Lung (tissue), 12 donors: ENCODE measurements around the gene SPDYC. TPM values are rescaled to one million over a fixed set of nuclear protein-coding genes. Genes with fewer than 3 reads are reported as not detected.

Source experiments
- ATAC-seq: fragments of 200-7000 bp; cut with Tn5 transposase; one replicate; pipeline ENCODE4 v1.9.1; 2020; ENCODE audit warnings: moderate number of reproducible peaks; ENCODE audit not compliant: insufficient read depth, low FRiP score
- DNase-seq, 3 donors: peaks; one replicate each; pipeline ENCODE4 v3.0.0-alpha.2; 2013 to 2017
- H3K27ac ChIP-seq, 2 donors: one replicate each; pipeline ENCODE4 v1.5.1; 2013; ENCODE audit warnings: mild to moderate bottlenecking in 2 of 2, moderate library complexity in 2 of 2, control low read depth in 1 of 2, inconsistent platforms in 1 of 2, low read depth in 1 of 2, low read length in 1 of 2
- H3K27me3 ChIP-seq, 3 donors: one replicate each; pipeline ENCODE4 v1.5.1; 2013; ENCODE audit warnings: low read length in 2 of 3; ENCODE audit not compliant: control insufficient read depth in 3 of 3, insufficient read depth in 3 of 3
- H3K36me3 ChIP-seq, 4 donors: one replicate each; pipeline ENCODE4 v1.5.1; 2013; ENCODE audit warnings: low read length in 4 of 4, mild to moderate bottlenecking in 1 of 4, moderate library complexity in 1 of 4; ENCODE audit not compliant: control insufficient read depth in 4 of 4, insufficient read depth in 4 of 4
- H3K4me1 ChIP-seq, 5 donors: one replicate each; pipeline ENCODE4 v1.5.1; 2013; ENCODE audit warnings: low read length in 5 of 5, mild to moderate bottlenecking in 2 of 5, moderate library complexity in 1 of 5; ENCODE audit not compliant: control insufficient read depth in 5 of 5, insufficient read depth in 5 of 5
- H3K4me3 ChIP-seq: one replicate; pipeline ENCODE4 v1.5.1; 2013; ENCODE audit warnings: mild to moderate bottlenecking, control low read depth, moderate library complexity
- H3K9ac ChIP-seq, 2 donors: one replicate each; pipeline ENCODE4 v1.5.1; 2013; ENCODE audit warnings: low read length in 2 of 2, control low read depth in 1 of 2; ENCODE audit not compliant: insufficient read depth in 1 of 2
- H3K9me3 ChIP-seq, 4 donors: one replicate each; pipeline ENCODE4 v1.5.1; 2013; ENCODE audit warnings: low read length in 3 of 4, mild to moderate bottlenecking in 1 of 4, moderate library complexity in 1 of 4; ENCODE audit not compliant: control insufficient read depth in 4 of 4, insufficient read depth in 3 of 4
- CTCF ChIP-seq: IDR thresholded peaks from 2 replicates; pipeline ENCODE4 v1.5.1; 2012; ENCODE audit warnings: mild to moderate bottlenecking; ENCODE audit errors: control extremely low read depth, extremely low read depth
- WGBS, 2 donors: extraction: QIAGEN DNeasy Blood & Tissue Kit; methylation state at CpG; one replicate each; pipeline ENCODE4 v1.1.7; 2013; 5-methylcytosine and 5-hydroxymethylcytosine counted together
- polyA plus RNA-seq, 2 donors: library from polyadenylated mRNA; stranded (reverse); fragments of 200-250 nt; gene quantifications; one replicate each; pipeline ENCODE4 v1.2.1, GENCODE V29; 2013
- total RNA-seq, 2 donors: library from RNA; depleted of rRNA in 1 of 2; stranded (reverse); fragments of >200 nt in 1 of 2; gene quantifications; one replicate each; pipeline ENCODE4 v1.2.1, GENCODE V29; 2014 to 2021
- donor health status: control.
- donor health status: control.
- donor health status: Bipolar disorder and iron deficiency.
- donor health status: healthy.
- donor health status: DM: yes; HTN: yes; CAD: no.

Gene SPDYC
- total and polyA plus RNA-seq, 4 donors: not detected

- Histone ChIP-seq H3K4me3 (no peak overlapping the region), H3K36me3 (peaks cover 14 to 61% (median 32%) of the 10 kb centered on the region in 4 donors), H3K9ac (no peak overlapping the region), H3K4me1 (no peaks in the 10 kb centered on the region), H3K27me3 (no peaks in the 10 kb centered on the region), H3K9me3 (no peaks in the 10 kb centered on the region), H3K27ac (no peak overlapping the region)
- WGBS, 2 donors: 84 to 97% methylated on average over 3 of the region's 3 CpGs
- no peak for TF ChIP-seq CTCF
- no peak for ATAC-seq
- DNase-seq: no peak
Measured at GRCh38 chr11:65205602-65205967, 35.6 kb downstream of the SPDYC start.

DNA sequence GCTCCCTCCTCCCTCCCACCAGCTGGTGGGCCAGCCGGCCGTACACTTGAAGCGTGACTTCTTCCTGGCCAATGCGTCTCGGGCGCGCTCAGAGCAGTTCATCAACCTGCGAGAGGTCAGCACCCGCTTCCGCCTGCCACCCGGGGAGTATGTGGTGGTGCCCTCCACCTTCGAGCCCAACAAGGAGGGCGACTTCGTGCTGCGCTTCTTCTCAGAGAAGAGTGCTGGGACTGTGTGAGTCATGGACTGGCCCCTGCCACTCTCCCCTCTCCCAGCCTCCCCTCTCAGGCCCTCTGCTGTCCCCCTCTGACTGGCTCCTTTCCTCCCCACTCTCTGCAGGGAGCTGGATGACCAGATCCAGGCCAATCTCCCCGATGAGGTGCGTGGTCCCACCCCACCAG lies 36.4 kb downstream of the SPDYC start:
- H3K9ac ChIP-seq: no peak overlapping the region
- 95 to 98% methylated on average over 17 of the region's 17 CpGs for WGBS, 2 donors
- TF ChIP-seq CTCF: no peak
- no peak for DNase-seq
- no peak overlapping the region for H3K27ac ChIP-seq
- no peaks in the 10 kb centered on the region for H3K9me3 ChIP-seq
- H3K36me3 ChIP-seq: peaks cover 12 to 67% (median 32%) of the 10 kb centered on the region in 4 donors
- no peak for ATAC-seq
- H3K4me3 ChIP-seq: no peak overlapping the region
- no peaks in the 10 kb centered on the region for H3K4me1 ChIP-seq
- H3K27me3 ChIP-seq: no peaks in the 10 kb centered on the region

- Histone ChIP-seq H3K4me3 (no peak overlapping the region), H3K27ac (no peak overlapping the region), H3K36me3 (peaks cover 12 to 70% (median 32%) of the 10 kb centered on the region in 4 donors), H3K9ac (no peak overlapping the region), H3K4me1 (no peaks in the 10 kb centered on the region), H3K9me3 (no peaks in the 10 kb centered on the region), H3K27me3 (no peaks in the 10 kb centered on the region)
- TF ChIP-seq CTCF: no peak
- 77 to 90% methylated on average over 7 of the region's 7 CpGs for WGBS, 2 donors
- DNase-seq (no peak), ATAC-seq (no peak)
Measured at GRCh38 chr11:65206901-65207300, 36.9 kb downstream of the SPDYC start.
